ENCODE results near the gene RSKR. TPM values are rescaled to one million over a fixed set of nuclear protein-coding genes. Genes with fewer than 3 reads are reported as not detected.
"Not testable (repeated sequence)": the region's sequence is repeated elsewhere in the genome, so short reads cannot be mapped to it uniquely, and the experiment has no call there.

Gene RSKR
- total RNA-seq, 4 donors from 2014 or later = 3.1 to 9.9 (median 7.7) TPM

GRCh38 chr17:28577466-28577824 lies 36.5 kb downstream of the RSKR start:
- no peaks in the 10 kb centered on the region for H3K27me3 ChIP-seq
- peak overlapping the region in 2 of 4 donors; percentile 69 to 71 for H3K27ac ChIP-seq
- DNase-seq = no peak
- no peaks in the 10 kb centered on the region for H3K9me3 ChIP-seq
- peak overlapping the region in 1 of 4 donors; percentile 31 for H3K4me3 ChIP-seq
- peaks cover 0 to 39% (median 0%) of the 10 kb centered on the region in 3 donors for H3K36me3 ChIP-seq
- intact Hi-C loops (cut with DNase I) = no loop called here
- TF ChIP-seq POLR2A (IDR thresholded peaks at IDR 0.05) (no peak), CTCF (IDR thresholded peaks at IDR 0.05) (no peak)
- peaks cover 6 to 24% (median 8%) of the 10 kb centered on the region in 3 donors for H3K4me1 ChIP-seq
- WGBS, 2 donors = 81 to 97% methylated on average over 3 of the region's 3 CpGs

- H3K4me1 ChIP-seq = peaks cover 6 to 29% (median 14%) of the 10 kb centered on the region in 3 donors
- intact Hi-C loops (cut with DNase I) = no loop called here
- H3K27ac ChIP-seq = peak within 1 kb of the TSS in 3 of 4 donors; percentile 63 to 71 (median 69)
- 12 to 13% methylated on average over 8 to 11 of the region's 26 CpGs for WGBS, 2 donors
- peak; percentile 81 for DNase-seq
- H3K36me3 ChIP-seq = peaks cover 0 to 34% (median 0%) of the 10 kb centered on the region in 3 donors
- TF ChIP-seq CTCF (IDR thresholded peaks at IDR 0.05) = no peak
- TF ChIP-seq POLR2A (IDR thresholded peaks at IDR 0.05) = peak in 3 of 4 donors; percentile 81 to 93 (median 83)
- no peaks in the 10 kb centered on the region for H3K9me3 ChIP-seq
- no peaks in the 10 kb centered on the region for H3K27me3 ChIP-seq
- H3K4me3 ChIP-seq = peak within 1 kb of the TSS in 3 of 4 donors; percentile 31 to 62 (median 40)
Observed at GRCh38 chr17:28576758-28577465, 37.1 kb downstream of the RSKR start, which contains the start of gene ALDOC. Gene ALDOC (minus strand): TSS chr17:28576895. CDS start chr17:28575532, 1,363 bp downstream.

- Histone ChIP-seq H3K4me1 (peaks cover 6 to 32% (median 14%) of the 10 kb centered on the region in 3 donors), H3K4me3 (peak overlapping the region in 1 of 4 donors; percentile 10), H3K36me3 (peaks cover 0 to 33% (median 0%) of the 10 kb centered on the region in 3 donors)
- H3K27ac ChIP-seq; intact Hi-C loops (cut with DNase I); H3K27me3 ChIP-seq; H3K9me3 ChIP-seq; DNase-seq: not testable (repeated sequence)
- WGBS, 2 donors = 60 to 71% methylated on average over 3 of the region's 3 CpGs
Observed at GRCh38 chr17:28576016-28576415, 38.0 kb downstream of the RSKR start.

- H3K4me1 ChIP-seq = peaks cover 11 to 39% (median 16%) of the 10 kb centered on the region in 3 donors
- TF ChIP-seq POLR2A (IDR thresholded peaks at IDR 0.05) (no peak), CTCF (IDR thresholded peaks at IDR 0.05) (no peak)
- no peak overlapping the region for H3K4me3 ChIP-seq
- intact Hi-C loops (cut with DNase I) = no loop called here
- no peak for DNase-seq
- H3K27me3 ChIP-seq = no peaks in the 10 kb centered on the region
- no peak overlapping the region for H3K27ac ChIP-seq
- 90 to 94% methylated on average over 10 to 14 of the region's 14 CpGs for WGBS, 2 donors
- H3K36me3 ChIP-seq = peaks cover 0 to 33% (median 0%) of the 10 kb centered on the region in 3 donors
- H3K9me3 ChIP-seq = no peaks in the 10 kb centered on the region
Observed at GRCh38 chr17:28575126-28575795, 38.7 kb downstream of the RSKR start.

GRCh38 chr17:28574526-28574925 lies 39.5 kb downstream of the RSKR start:
- no peaks in the 10 kb centered on the region for H3K9me3 ChIP-seq
- H3K4me1 ChIP-seq = peaks cover 14 to 46% (median 21%) of the 10 kb centered on the region in 3 donors
- DNase-seq = no peak
- no peak overlapping the region for H3K27ac ChIP-seq
- 82 to 89% methylated on average over 6 to 7 of the region's 7 CpGs for WGBS, 2 donors
- intact Hi-C loops (cut with DNase I) = no loop called here
- no peak overlapping the region for H3K4me3 ChIP-seq
- peaks cover 0 to 28% (median 0%) of the 10 kb centered on the region in 3 donors for H3K36me3 ChIP-seq
- no peaks in the 10 kb centered on the region for H3K27me3 ChIP-seq
- TF ChIP-seq CTCF (IDR thresholded peaks at IDR 0.05) (peak in 1 of 6 experiments; percentile 17), POLR2A (IDR thresholded peaks at IDR 0.05) (no peak)
